Type B pancreatic cell (in vitro differentiated cells): ENCODE results near the gene ODF2. TPM values are rescaled to one million over a fixed set of nuclear protein-coding genes. Genes with fewer than 3 reads are reported as not detected.

Source experiments
- DNase-seq: peaks from one replicate; pipeline ENCODE4 v3.0.0; 2021; ENCODE audit warnings: mixed read lengths; ENCODE audit not compliant: unreplicated experiment; ENCODE audit errors: extremely low spot score
- H3K27ac Mint-ChIP-seq: 2 replicates; pipeline ENCODE4 v1.8.0; 2021; ENCODE audit warnings: mild to moderate bottlenecking, mixed read lengths
- H3K27me3 Mint-ChIP-seq: 2 replicates; pipeline ENCODE4 v1.8.0; 2021; ENCODE audit warnings: mixed read lengths
- H3K36me3 Mint-ChIP-seq: 2 replicates; pipeline ENCODE4 v1.8.0; 2021; ENCODE audit warnings: mixed read lengths
- H3K4me1 Mint-ChIP-seq: one replicate; pipeline ENCODE4 v1.8.0; 2021; ENCODE audit warnings: mixed read lengths; ENCODE audit not compliant: unreplicated experiment
- H3K4me3 Mint-ChIP-seq: 2 replicates; pipeline ENCODE4 v1.8.0; 2021; ENCODE audit warnings: mild to moderate bottlenecking, mixed read lengths
- H3K9me3 Mint-ChIP-seq: 2 replicates; pipeline ENCODE4 v1.8.0; 2021; ENCODE audit warnings: mixed read lengths
- CTCF ChIP-seq: fragments of 200-600 bp; sonication (generic); conservative IDR thresholded peaks from 2 replicates; pipeline ENCODE4 v1.5.0; 2021; ENCODE audit warnings: antibody characterized with exemption, mild to moderate bottlenecking
- total RNA-seq: library from RNA; stranded (reverse); gene quantifications from 2 replicates; pipeline ENCODE4 v1.2.1, GENCODE V29; 2021; ENCODE audit warnings: low replicate concordance

ODF2 gene
- total RNA-seq, 1 donor from 2014 or later: 59.1 TPM

- Mint-ChIP-seq H3K4me3 (no peak overlapping the region), H3K27me3 (no peaks in the 10 kb centered on the region), H3K36me3 (peaks cover 8% of the 10 kb centered on the region), H3K4me1 (no peaks in the 10 kb centered on the region), H3K27ac (no peak overlapping the region), H3K9me3 (no peaks in the 10 kb centered on the region)
- TF ChIP-seq CTCF: no peak
- no peak for DNase-seq
These were observed 13.3 kb downstream of the ODF2 start for GRCh38 chr9:128469070-128469469.

- Mint-ChIP-seq H3K27ac (no peak overlapping the region), H3K36me3 (peaks cover 8% of the 10 kb centered on the region), H3K9me3 (no peaks in the 10 kb centered on the region), H3K27me3 (no peaks in the 10 kb centered on the region), H3K4me1 (no peaks in the 10 kb centered on the region), H3K4me3 (no peak overlapping the region)
- no peak for DNase-seq
- TF ChIP-seq CTCF: no peak
These were observed 14.8 kb downstream of the ODF2 start for GRCh38 chr9:128470560-128470959.

GRCh38 chr9:128473104-128473503, 17.3 kb downstream of the ODF2 start:
- H3K4me1 Mint-ChIP-seq: no peaks in the 10 kb centered on the region
- no peaks in the 10 kb centered on the region for H3K27me3 Mint-ChIP-seq
- TF ChIP-seq CTCF: no peak
- DNase-seq: no peak
- no peak overlapping the region for H3K27ac Mint-ChIP-seq
- peaks cover 13% of the 10 kb centered on the region for H3K36me3 Mint-ChIP-seq
- no peak overlapping the region for H3K4me3 Mint-ChIP-seq
- no peaks in the 10 kb centered on the region for H3K9me3 Mint-ChIP-seq

- Mint-ChIP-seq H3K36me3 (peaks cover 18% of the 10 kb centered on the region), H3K4me1 (no peaks in the 10 kb centered on the region), H3K27ac (no peak overlapping the region), H3K9me3 (no peaks in the 10 kb centered on the region), H3K27me3 (no peaks in the 10 kb centered on the region), H3K4me3 (no peak overlapping the region)
- no peak for TF ChIP-seq CTCF
- no peak for DNase-seq
These were observed 20.1 kb downstream of the ODF2 start for GRCh38 chr9:128475867-128476266.

- Mint-ChIP-seq H3K27ac (no peak overlapping the region), H3K36me3 (peaks cover 27% of the 10 kb centered on the region), H3K27me3 (no peaks in the 10 kb centered on the region), H3K4me1 (no peaks in the 10 kb centered on the region), H3K4me3 (no peak overlapping the region), H3K9me3 (no peaks in the 10 kb centered on the region)
- no peak for TF ChIP-seq CTCF
- no peak for DNase-seq
These were observed 23.5 kb downstream of the ODF2 start for GRCh38 chr9:128479262-128479661.

- DNase-seq: no peak
- H3K27me3 Mint-ChIP-seq: no peaks in the 10 kb centered on the region
- H3K27ac Mint-ChIP-seq: no peak overlapping the region
- no peaks in the 10 kb centered on the region for H3K9me3 Mint-ChIP-seq
- peaks cover 22% of the 10 kb centered on the region for H3K36me3 Mint-ChIP-seq
- no peak for TF ChIP-seq CTCF
- H3K4me3 Mint-ChIP-seq: no peak overlapping the region
- H3K4me1 Mint-ChIP-seq: no peaks in the 10 kb centered on the region
These were observed 25.8 kb downstream of the ODF2 start for GRCh38 chr9:128481561-128481960.
